AG10803 (cell line): Measurements from ENCODE around the gene TNIP1.

Experiments
- DNase-seq: peaks from one replicate; pipeline ENCODE4 v3.0.0; 2010; ENCODE audit warnings: low read depth
- H3K4me3 ChIP-seq: 2 replicates; pipeline ENCODE4 v1.5.1; 2011; ENCODE audit warnings: mild to moderate bottlenecking, low read length, control low read depth
- TF ChIP-seq, protein P1 (sequence below): conservative IDR thresholded peaks from 2 replicates; pipeline ENCODE4 v1.5.1; 2011; ENCODE audit warnings: mild to moderate bottlenecking, low read length, control low read depth, inconsistent platforms

TNIP1 gene

GRCh38 chr5:151072630-151073025 lies 8.2 kb downstream of the TNIP1 start:
- peak; percentile 79 for DNase-seq
- TF ChIP-seq, protein P1, sequence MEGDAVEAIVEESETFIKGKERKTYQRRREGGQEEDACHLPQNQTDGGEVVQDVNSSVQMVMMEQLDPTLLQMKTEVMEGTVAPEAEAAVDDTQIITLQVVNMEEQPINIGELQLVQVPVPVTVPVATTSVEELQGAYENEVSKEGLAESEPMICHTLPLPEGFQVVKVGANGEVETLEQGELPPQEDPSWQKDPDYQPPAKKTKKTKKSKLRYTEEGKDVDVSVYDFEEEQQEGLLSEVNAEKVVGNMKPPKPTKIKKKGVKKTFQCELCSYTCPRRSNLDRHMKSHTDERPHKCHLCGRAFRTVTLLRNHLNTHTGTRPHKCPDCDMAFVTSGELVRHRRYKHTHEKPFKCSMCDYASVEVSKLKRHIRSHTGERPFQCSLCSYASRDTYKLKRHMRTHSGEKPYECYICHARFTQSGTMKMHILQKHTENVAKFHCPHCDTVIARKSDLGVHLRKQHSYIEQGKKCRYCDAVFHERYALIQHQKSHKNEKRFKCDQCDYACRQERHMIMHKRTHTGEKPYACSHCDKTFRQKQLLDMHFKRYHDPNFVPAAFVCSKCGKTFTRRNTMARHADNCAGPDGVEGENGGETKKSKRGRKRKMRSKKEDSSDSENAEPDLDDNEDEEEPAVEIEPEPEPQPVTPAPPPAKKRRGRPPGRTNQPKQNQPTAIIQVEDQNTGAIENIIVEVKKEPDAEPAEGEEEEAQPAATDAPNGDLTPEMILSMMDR = no peak

GRCh38 chr5:151071848-151072629 lies 8.8 kb downstream of the TNIP1 start:
- TF ChIP-seq, protein P1 = no peak
- peak; percentile 50 for DNase-seq
- H3K4me3 ChIP-seq = no peak overlapping the region

More at GRCh38 chr5:151072630-151073025, 8.2 kb downstream of the TNIP1 start:
- no peak overlapping the region for H3K4me3 ChIP-seq

DNA sequence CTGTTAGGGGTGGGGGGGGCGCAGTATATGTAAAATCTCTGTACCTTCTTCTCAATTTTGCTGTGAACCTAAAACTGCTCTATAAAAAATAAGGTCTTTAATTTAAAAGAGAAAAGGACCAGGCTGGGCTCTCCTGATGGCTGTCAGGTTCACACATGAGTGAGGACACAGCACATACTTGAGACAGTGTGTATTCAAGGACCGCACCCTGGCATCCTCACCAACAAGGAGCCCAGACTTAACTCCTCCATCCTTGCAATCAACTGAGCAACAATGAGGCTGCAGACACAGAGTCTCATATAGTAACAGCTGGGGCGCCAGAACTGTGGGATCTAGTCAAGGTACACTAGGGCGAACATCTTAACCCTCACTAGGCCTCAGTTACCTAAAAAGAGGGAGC lies 9.8 kb downstream of the TNIP1 start:
- no peak for DNase-seq
- H3K4me3 ChIP-seq = no peak overlapping the region
- TF ChIP-seq, protein P1 = no peak

DNA sequence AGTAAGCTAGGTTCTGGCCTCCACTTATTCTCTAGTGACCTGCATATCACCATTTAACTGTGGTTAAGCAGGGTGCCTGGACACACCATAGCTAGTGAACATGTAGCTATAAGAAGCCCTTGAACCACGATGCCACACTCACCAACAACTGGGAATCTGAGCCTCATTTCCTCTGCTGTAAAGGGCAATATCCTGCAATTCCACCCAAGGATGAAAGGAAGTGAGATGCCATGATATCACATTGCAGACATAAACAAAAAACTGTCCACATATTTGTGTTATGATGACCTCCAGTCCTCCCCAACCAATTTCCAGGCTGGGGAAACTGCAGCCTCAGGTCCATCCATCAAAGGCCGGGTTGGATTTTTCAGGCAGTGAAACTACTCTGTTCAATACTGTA lies 10.4 kb downstream of the TNIP1 start:
- DNase-seq = no peak
- H3K4me3 ChIP-seq = no peak overlapping the region
- TF ChIP-seq, protein P1 = no peak

- peak; percentile 38 for DNase-seq
- TF ChIP-seq, protein P1 = no peak
- H3K4me3 ChIP-seq = no peak overlapping the region
These were observed 12.2 kb downstream of the TNIP1 start for GRCh38 chr5:151068433-151069197.

GRCh38 chr5:151067632-151068432 lies 13.0 kb downstream of the TNIP1 start:
- no peak for DNase-seq
- TF ChIP-seq, protein P1 = no peak
- no peak overlapping the region for H3K4me3 ChIP-seq
